Heart left ventricle (tissue), 16 donors: ENCODE data around the gene CD96. TPM values are rescaled to one million over a fixed set of nuclear protein-coding genes. Genes with fewer than 3 reads are reported as not detected.
"Not testable (repeated sequence)": the region's sequence is repeated elsewhere in the genome, so short reads cannot be mapped to it uniquely, and the experiment has no call there.

Source experiments
- ATAC-seq, 4 donors: fragments of 200-7000 bp; cut with Tn5 transposase; one replicate each; pipeline ENCODE4 v1.9.1; 2020 to 2022; ENCODE audit warnings: moderate library complexity in 4 of 4, mild to moderate bottlenecking in 3 of 4, moderate number of reproducible peaks in 1 of 4
- DNase-seq, 5 donors: peaks; one replicate each; pipeline ENCODE4 v3.0.0-alpha.2; 2020
- H3K27ac ChIP-seq, 12 donors: fragments of 200-600 bp; sonication (generic) in 4 of 12; one replicate each; pipeline versions ENCODE4 v1.5.0 to v1.8.0; 2016 to 2022; ENCODE audit warnings: mild to moderate bottlenecking in 2 of 12
- H3K27me3 ChIP-seq, 9 donors: fragments of 200-600 bp; sonication (generic) in 2 of 9; one replicate each; pipeline versions ENCODE4 v1.5.1 to v1.8.0; 2016 to 2022; ENCODE audit warnings: mild to moderate bottlenecking in 3 of 9
- H3K36me3 ChIP-seq, 9 donors: fragments of 200-600 bp; sonication (generic) in 2 of 9; one replicate each; pipeline versions ENCODE4 v1.5.0 to v1.8.0; 2018 to 2022; ENCODE audit warnings: mild to moderate bottlenecking in 2 of 9
- H3K4me1 ChIP-seq, 12 donors: fragments of 200-600 bp; sonication (generic) in 4 of 12; one replicate each; pipeline versions ENCODE4 v1.5.0 to v1.8.0; 2016 to 2022; ENCODE audit warnings: mild to moderate bottlenecking in 3 of 12
- H3K4me3 ChIP-seq, 12 donors: fragments of 200-600 bp; sonication (generic) in 4 of 12; one replicate each; pipeline versions ENCODE4 v1.5.0 to v1.8.0; 2017 to 2022; ENCODE audit warnings: mild to moderate bottlenecking in 9 of 12, moderate library complexity in 4 of 12
- H3K9me3 ChIP-seq, 12 donors: fragments of 200-600 bp; sonication (generic) in 4 of 12; one replicate each; pipeline versions ENCODE4 v1.5.0 to v1.8.0; 2016 to 2022; ENCODE audit warnings: mild to moderate bottlenecking in 1 of 12
- CTCF ChIP-seq, 12 donors: fragments of 200-600 bp; sonication (generic) in 4 of 12; IDR thresholded peaks; one replicate each; pipeline versions ENCODE4 v1.5.0 to v1.8.0; 2018 to 2022; ENCODE audit warnings: antibody characterized with exemption in 12 of 12, mild to moderate bottlenecking in 5 of 12
- POLR2A ChIP-seq, 2 donors: fragments of 450-650 bp; IDR thresholded peaks; one replicate each; pipeline ENCODE4 v1.6.1; 2017; ENCODE audit warnings: antibody characterized with exemption in 2 of 2, mild to moderate bottlenecking in 2 of 2, moderate library complexity in 2 of 2
- WGBS, 4 donors: extraction: QIAGEN DNeasy Blood & Tissue Kit in 2 of 4; methylation state at CpG; one replicate each; pipeline versions ENCODE4 v1.1.5 to v1.1.7; 2013 to 2018; 5-methylcytosine and 5-hydroxymethylcytosine counted together
- intact Hi-C, 10 donors: fragments of 100-400 bp; cut with DNase I; formaldehyde crosslinking; loops; one replicate each; pipeline versions ENCODE4 v1.11.1 to v1.14.2; 2022
- polyA plus RNA-seq, 2 donors: library from polyadenylated mRNA; stranded (reverse); fragments of 200-250 nt; gene quantifications; one replicate each; pipeline ENCODE4 v1.2.3, GENCODE V29; 2013
- total RNA-seq, 9 donors: library from RNA; depleted of rRNA in 2 of 9; stranded (reverse); fragments of >200 nt in 2 of 9; fragmentation: NEBNext Ultra II Directional in 3 of 9; extraction: Animal tissue kit (Norgen Biotek cat#: 25700) in 3 of 9; gene quantifications; one replicate each; pipeline versions ENCODE4 v1.1.0 to v1.2.4, GENCODE V29; 2016 to 2023
- donor health status: ischemic (EF 13 %, LVEDD 7.1; RV severe dilation, severe dysfunction).
- donor health status: healthy with polysubstance abuse.
- donor health status: DM: no; HTN: yes; CAD: no.
- donor health status: DM: no; HTN: no; CAD: no.
- donor health status: ischemic (EF 25% LVEDD 6.9; RV normal size, moderate dysfunction).
- donor health status: ischemic (EF 25% LVEDD 5.7; RV mildly dilated, moderate dysfunction).
- donor health status: healthy.
- donor health status: DM: yes; HTN: yes; CAD: no.
- donor health status: ischemic (EF 35%, LVEDD 5.7; RV mildly dilated, moderate dysfunction).
- donor health status: nonischemic (EF 11% LVEDD 7.7; RV severe dilation, severe dysfunction).
- donor health status: DM: yes; HTN: yes; CAD: no.
- donor health status: PGD.
- donor health status: ischemic (EF 29% LVEDD 5.4; RV normal size, mild dysfunction).
- donor health status: nonischemic (EF 23%, LVEDD 6.1; RV moderate dilation, normal function).

The CD96 gene
- total and polyA plus RNA-seq, 11 donors = 0.08 to 4.4 (median 0.28) TPM; not detected in 4

GRCh38 chr3:111545349-111545748, 3.4 kb downstream of the CD96 start:
- TF ChIP-seq CTCF (IDR thresholded peaks at IDR 0.05) = no peak
- H3K27me3 ChIP-seq = peaks cover 0 to 3% (median 0%) of the 10 kb centered on the region in 9 donors
- intact Hi-C loops = no loop called here
- H3K27ac ChIP-seq = peak overlapping the region in 1 of 12 donors; percentile 17
- no peak overlapping the region for H3K4me3 ChIP-seq
- 54 to 71% (median 62%) methylated on average over 2 of the region's 2 CpGs for WGBS, 4 donors
- H3K36me3 ChIP-seq = no peaks in the 10 kb centered on the region
- H3K9me3 ChIP-seq = no peaks in the 10 kb centered on the region
- peaks cover 0 to 8% (median 0%) of the 10 kb centered on the region in 12 donors for H3K4me1 ChIP-seq
- ATAC-seq = no peak
- no peak for DNase-seq

DNA sequence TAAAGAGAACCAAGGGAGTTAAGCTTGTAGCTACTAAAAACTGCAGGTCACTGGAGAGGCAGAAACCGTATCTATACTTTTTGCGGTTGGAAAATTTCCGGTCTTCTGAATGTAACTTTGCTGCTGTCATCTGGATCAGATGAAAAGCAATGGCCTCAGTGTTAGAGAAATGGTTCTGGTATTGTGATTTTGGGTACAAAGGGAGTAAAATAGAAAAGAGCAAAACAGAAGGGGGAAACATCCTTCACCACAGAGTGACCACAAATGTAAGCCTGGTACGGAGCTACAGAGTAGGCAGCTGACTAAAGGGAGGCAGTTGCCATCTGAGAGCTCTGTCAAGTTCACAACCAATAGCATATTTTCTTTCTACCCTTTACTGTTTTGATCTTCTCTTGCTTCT, 5.6 kb downstream of the CD96 start:
- Histone ChIP-seq H3K4me1 (peaks cover 0 to 8% (median 0%) of the 10 kb centered on the region in 12 donors), H3K27me3 (no peaks in the 10 kb centered on the region), H3K4me3 (peak overlapping the region in 1 of 12 donors; percentile 4), H3K9me3 (no peaks in the 10 kb centered on the region), H3K27ac (peak overlapping the region in 1 of 12 donors; percentile 43), H3K36me3 (no peaks in the 10 kb centered on the region)
- TF ChIP-seq CTCF (IDR thresholded peaks at IDR 0.05) = no peak
- TF ChIP-seq POLR2A (IDR thresholded peaks at IDR 0.05) = no peak
- ATAC-seq = no peak
- WGBS, 4 donors = 78 to 85% (median 81%) methylated on average over 4 of the region's 4 CpGs
- intact Hi-C loops = no loop called here
- no peak for DNase-seq

GRCh38 chr3:111548092-111548491, 6.1 kb downstream of the CD96 start:
- H3K36me3 ChIP-seq = no peaks in the 10 kb centered on the region
- WGBS, 4 donors = 74 to 84% (median 82%) methylated on average over 1 of the region's 1 CpG
- no peaks in the 10 kb centered on the region for H3K27me3 ChIP-seq
- H3K27ac ChIP-seq = peak overlapping the region in 1 of 12 donors; percentile 43
- intact Hi-C loops = no loop called here
- H3K4me1 ChIP-seq = peaks cover 0 to 8% (median 0%) of the 10 kb centered on the region in 12 donors
- TF ChIP-seq CTCF (IDR thresholded peaks at IDR 0.05) (no peak), POLR2A (IDR thresholded peaks at IDR 0.05) (no peak)
- peak overlapping the region in 1 of 12 donors; percentile 4 for H3K4me3 ChIP-seq
- ATAC-seq (no peak), DNase-seq (no peak)
- no peaks in the 10 kb centered on the region for H3K9me3 ChIP-seq

GRCh38 chr3:111548756-111549155, 6.8 kb downstream of the CD96 start:
- intact Hi-C loops = no loop called here
- H3K9me3 ChIP-seq = no peaks in the 10 kb centered on the region
- H3K36me3 ChIP-seq = no peaks in the 10 kb centered on the region
- TF ChIP-seq POLR2A (IDR thresholded peaks at IDR 0.05) (no peak), CTCF (IDR thresholded peaks at IDR 0.05) (no peak)
- H3K27me3 ChIP-seq = no peaks in the 10 kb centered on the region
- H3K27ac ChIP-seq = peak overlapping the region in 1 of 12 donors; percentile 43
- peaks cover 0 to 8% (median 0%) of the 10 kb centered on the region in 12 donors for H3K4me1 ChIP-seq
- ATAC-seq (no peak), DNase-seq (no peak)
- H3K4me3 ChIP-seq = peak overlapping the region in 1 of 12 donors; percentile 4

DNA sequence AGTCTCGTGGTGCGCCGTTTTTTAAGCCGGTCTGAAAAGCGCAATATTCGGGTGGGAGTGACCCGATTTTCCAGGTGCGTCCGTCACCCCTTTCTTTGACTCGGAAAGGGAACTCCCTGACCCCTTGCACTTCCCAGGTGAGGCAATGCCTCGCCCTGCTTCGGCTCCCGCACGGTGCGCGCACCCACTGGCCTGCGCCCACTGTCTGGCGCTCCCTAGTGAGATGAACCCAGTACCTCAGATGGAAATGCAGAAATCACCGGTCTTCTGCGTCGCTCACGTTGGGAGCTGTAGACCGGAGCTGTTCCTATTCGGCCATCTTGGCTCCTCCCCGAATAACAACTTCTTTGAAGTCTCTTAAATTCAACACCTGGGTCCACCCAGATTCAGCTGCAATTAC, 19.9 kb downstream of the CD96 start:
- H3K27me3 ChIP-seq, H3K4me1 ChIP-seq, H3K4me3 ChIP-seq, H3K36me3 ChIP-seq, intact Hi-C loops, H3K27ac ChIP-seq, ATAC-seq, H3K9me3 ChIP-seq, DNase-seq: not testable (repeated sequence)
- 91 to 98% (median 94%) methylated on average over 17 to 20 of the region's 25 CpGs for WGBS, 4 donors
